ENCODE results near the gene TIMP2.
"Not testable (repeated sequence)": the region's sequence is repeated elsewhere in the genome, so short reads cannot be mapped to it uniquely, and the experiment has no call there.

TIMP2 gene

DNA sequence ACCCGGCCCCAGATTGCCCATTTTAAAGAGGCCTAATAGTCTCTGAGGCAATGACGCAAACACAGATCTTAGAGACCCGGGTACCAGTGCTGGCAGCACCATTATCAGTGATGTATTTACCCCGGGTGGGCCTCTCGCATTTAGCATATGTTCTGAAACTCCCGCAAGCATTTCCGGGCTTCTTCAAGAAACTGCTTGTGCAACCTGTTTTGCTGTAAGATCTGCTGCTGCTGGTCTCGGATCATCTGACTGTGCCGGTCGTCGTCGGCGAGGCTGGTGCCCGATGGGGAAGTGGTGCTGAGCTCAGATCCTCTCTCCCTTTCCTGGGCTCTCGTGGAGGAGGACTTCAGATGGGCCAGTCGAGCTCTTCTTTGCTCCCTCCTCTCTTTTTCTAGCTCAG is 34.7 kb downstream of the TIMP2 start:
- H3K27me3 ChIP-seq (ENCODE audit: insufficient read depth, low read depth): no peaks in the 10 kb centered on the region
- no peak overlapping the region; the same call in 1 of the 2 replicates for H2AFZ ChIP-seq (ENCODE audit: low read depth)
- H3K4me1 ChIP-seq (ENCODE audit: low read depth, poor library complexity, severe bottlenecking): peaks cover 87% of the 10 kb centered on the region
- no peaks in the 10 kb centered on the region for H3K36me3 ChIP-seq (ENCODE audit: insufficient read depth)
- peak overlapping the region; percentile 87 for H3K4me2 ChIP-seq
- peak overlapping the region; percentile 64 for H3K9ac ChIP-seq
- H3K79me2 ChIP-seq (ENCODE audit: insufficient read depth, low read depth): peaks cover 55% of the 10 kb centered on the region
- no peaks in the 10 kb centered on the region for H4K20me1 ChIP-seq (ENCODE audit: insufficient read depth)
- no peak for TF ChIP-seq CTCF (conservative IDR thresholded peaks at IDR 0.05; ENCODE audit: low read depth, low read length)
- H3K4me3 ChIP-seq (IDR thresholded peaks at IDR 0.05; ENCODE audit: insufficient read depth, low read depth, low read length): no peak overlapping the region
- peak overlapping the region; percentile 94 for H3K27ac ChIP-seq

DNA sequence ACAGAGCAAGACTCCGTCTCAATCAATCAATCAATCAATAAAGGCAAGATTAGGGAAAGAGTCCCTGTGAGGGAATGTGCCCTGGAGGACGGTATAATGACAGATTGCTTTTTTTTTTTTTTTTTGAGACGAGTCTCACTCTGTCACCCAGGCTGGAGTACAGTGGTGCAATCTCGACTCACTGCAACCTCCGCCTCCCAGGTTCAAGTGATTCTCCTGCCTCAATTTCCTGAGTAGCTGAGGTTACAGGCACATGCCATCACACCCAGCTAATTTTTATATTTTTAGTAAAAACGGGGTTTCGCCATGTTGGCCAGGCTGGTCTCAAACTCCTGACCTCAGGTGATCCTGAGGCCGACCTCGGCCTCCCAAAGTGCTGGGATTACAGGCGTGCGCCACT is 35.1 kb downstream of the TIMP2 start:
- H3K27me3 ChIP-seq (ENCODE audit: insufficient read depth, low read depth); H2AFZ ChIP-seq (ENCODE audit: low read depth); H4K20me1 ChIP-seq (ENCODE audit: insufficient read depth); H3K36me3 ChIP-seq (ENCODE audit: insufficient read depth); H3K4me3 ChIP-seq (IDR thresholded peaks at IDR 0.05; ENCODE audit: insufficient read depth, low read depth, low read length): not testable (repeated sequence)
- H3K79me2 ChIP-seq (ENCODE audit: insufficient read depth, low read depth): peaks cover 55% of the 10 kb centered on the region
- H3K27ac ChIP-seq: peak overlapping the region; percentile 94
- H3K4me2 ChIP-seq: peak overlapping the region; percentile 87
- peak overlapping the region; percentile 64 for H3K9ac ChIP-seq
- H3K4me1 ChIP-seq (ENCODE audit: low read depth, poor library complexity, severe bottlenecking): peaks cover 87% of the 10 kb centered on the region

- Histone ChIP-seq H3K79me2 (ENCODE audit: insufficient read depth, low read depth) (peaks cover 52% of the 10 kb centered on the region), H3K36me3 (ENCODE audit: insufficient read depth) (no peaks in the 10 kb centered on the region), H3K4me2 (peak overlapping the region; percentile 87), H3K4me3 (IDR thresholded peaks at IDR 0.05; ENCODE audit: insufficient read depth, low read depth, low read length) (no peak overlapping the region), H3K4me1 (ENCODE audit: low read depth, poor library complexity, severe bottlenecking) (peaks cover 83% of the 10 kb centered on the region), H3K27ac (peak overlapping the region; percentile 94), H3K27me3 (ENCODE audit: insufficient read depth, low read depth) (no peaks in the 10 kb centered on the region), H2AFZ (ENCODE audit: low read depth) (peak overlapping the region; percentile 0; the same call in 1 of the 2 replicates), H3K9ac (peak overlapping the region; percentile 64), H4K20me1 (ENCODE audit: insufficient read depth) (no peaks in the 10 kb centered on the region)
- TF ChIP-seq CTCF (conservative IDR thresholded peaks at IDR 0.05; ENCODE audit: low read depth, low read length): no peak
Observed at GRCh38 chr17:78889531-78889930, 35.7 kb downstream of the TIMP2 start.

- Histone ChIP-seq H3K4me3 (IDR thresholded peaks at IDR 0.05; ENCODE audit: insufficient read depth, low read depth, low read length) (no peak overlapping the region), H3K4me1 (ENCODE audit: low read depth, poor library complexity, severe bottlenecking) (peaks cover 78% of the 10 kb centered on the region), H4K20me1 (ENCODE audit: insufficient read depth) (no peaks in the 10 kb centered on the region), H3K36me3 (ENCODE audit: insufficient read depth) (no peaks in the 10 kb centered on the region), H3K9ac (peak overlapping the region; percentile 64; the same call in 1 of the 2 replicates), H3K27me3 (ENCODE audit: insufficient read depth, low read depth) (no peaks in the 10 kb centered on the region), H3K27ac (peak overlapping the region; percentile 94), H3K4me2 (peak overlapping the region; percentile 87), H2AFZ (ENCODE audit: low read depth) (peak overlapping the region; percentile 0; the same call in 1 of the 2 replicates), H3K79me2 (ENCODE audit: insufficient read depth, low read depth) (peaks cover 50% of the 10 kb centered on the region)
- no peak for TF ChIP-seq CTCF (conservative IDR thresholded peaks at IDR 0.05; ENCODE audit: low read depth, low read length)
Observed at GRCh38 chr17:78888941-78889518, 36.2 kb downstream of the TIMP2 start.

- H3K4me1 ChIP-seq (ENCODE audit: low read depth, poor library complexity, severe bottlenecking): peaks cover 59% of the 10 kb centered on the region
- no peaks in the 10 kb centered on the region for H3K27me3 ChIP-seq (ENCODE audit: insufficient read depth, low read depth)
- no peak for TF ChIP-seq CTCF (conservative IDR thresholded peaks at IDR 0.05; ENCODE audit: low read depth, low read length)
- no peaks in the 10 kb centered on the region for H4K20me1 ChIP-seq (ENCODE audit: insufficient read depth)
- H3K4me2 ChIP-seq: no peak overlapping the region
- H3K4me3 ChIP-seq (IDR thresholded peaks at IDR 0.05; ENCODE audit: insufficient read depth, low read depth, low read length): no peak overlapping the region
- H3K9ac ChIP-seq: no peak overlapping the region
- H3K36me3 ChIP-seq (ENCODE audit: insufficient read depth): no peaks in the 10 kb centered on the region
- H3K27ac ChIP-seq: no peak overlapping the region
- peaks cover 32% of the 10 kb centered on the region for H3K79me2 ChIP-seq (ENCODE audit: insufficient read depth, low read depth)
- H2AFZ ChIP-seq (ENCODE audit: low read depth): no peak overlapping the region
Observed at GRCh38 chr17:78886954-78887353, 38.2 kb downstream of the TIMP2 start.

All from KMS-11 (cell line).